Globus pallidus (tissue), 1 donor: ENCODE results near the gene RPL38.

Experiments used
- DNase-seq: peaks from one replicate; pipeline ENCODE4 v3.0.0-alpha.2; 2015; ENCODE audit warnings: low spot score

Gene RPL38

DNA sequence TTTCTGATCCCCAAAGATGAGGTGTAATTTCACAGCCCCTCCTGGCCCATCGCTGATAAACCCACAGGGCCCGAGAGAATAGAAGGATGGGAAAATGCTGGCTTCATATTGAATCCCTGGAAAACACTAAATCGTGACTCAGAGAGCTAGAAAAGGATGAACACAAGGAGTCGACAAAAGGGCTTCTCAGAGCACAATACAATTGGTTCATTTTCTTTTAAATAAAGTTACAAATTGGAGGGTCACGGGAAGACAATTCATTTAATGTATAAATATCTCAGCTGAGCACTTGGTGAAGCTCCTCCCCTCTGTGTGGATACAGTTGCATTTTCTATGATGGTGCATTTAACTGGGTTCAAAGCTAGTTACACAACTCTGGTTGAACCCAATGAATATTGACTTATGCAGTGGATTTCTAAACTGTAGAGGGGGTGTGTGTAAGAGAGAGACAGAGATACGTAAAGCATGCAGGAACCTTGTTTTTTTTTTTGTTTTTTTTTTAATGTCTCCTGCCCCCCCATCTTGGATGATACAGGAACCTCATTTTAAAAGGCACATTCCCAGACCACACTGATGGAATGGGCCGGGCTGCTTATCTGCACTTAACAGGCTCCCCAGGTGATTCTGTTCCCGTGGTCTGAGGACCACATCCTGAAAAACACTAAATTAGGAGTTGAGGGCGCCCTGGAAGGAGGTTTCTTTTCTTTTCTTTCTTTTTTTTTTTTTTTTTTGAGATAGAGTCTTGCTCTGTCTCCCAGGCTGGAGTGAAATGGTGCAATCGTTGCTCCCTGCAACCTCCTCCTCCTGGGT, 24.0 kb downstream of the RPL38 start:
- no peak for DNase-seq

DNA sequence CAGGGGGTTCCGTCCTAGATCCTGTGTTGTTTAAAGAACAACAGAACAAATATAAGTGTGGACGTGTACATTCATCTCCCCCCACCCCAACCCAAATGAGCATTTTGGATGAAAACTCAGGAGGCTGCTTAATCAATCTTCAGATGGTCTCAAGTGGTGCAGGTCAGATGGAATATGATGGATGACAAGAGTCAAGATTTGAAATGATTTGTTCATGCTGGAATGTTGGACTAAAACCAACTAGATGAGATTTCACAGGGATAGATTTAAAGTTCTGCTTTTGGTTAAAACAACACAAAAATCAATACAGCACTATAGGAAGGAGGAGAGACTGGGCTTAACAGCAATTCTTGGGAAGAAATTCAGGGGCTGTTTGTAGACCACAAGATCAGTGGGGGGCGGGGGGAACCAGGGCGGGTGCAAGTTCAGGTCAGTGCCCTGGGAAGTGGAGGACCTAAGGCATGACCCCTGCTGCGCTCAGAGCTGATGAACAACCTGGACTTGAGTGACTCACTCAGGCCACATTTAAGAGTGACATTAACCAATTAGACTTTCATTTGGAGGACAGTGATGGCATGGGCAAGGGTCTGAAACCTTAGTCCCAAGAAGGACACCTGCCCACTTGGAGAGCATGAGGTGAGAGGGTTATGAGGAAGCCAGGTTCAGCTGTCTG, 25.0 kb downstream of the RPL38 start:
- DNase-seq, result no peak

DNA sequence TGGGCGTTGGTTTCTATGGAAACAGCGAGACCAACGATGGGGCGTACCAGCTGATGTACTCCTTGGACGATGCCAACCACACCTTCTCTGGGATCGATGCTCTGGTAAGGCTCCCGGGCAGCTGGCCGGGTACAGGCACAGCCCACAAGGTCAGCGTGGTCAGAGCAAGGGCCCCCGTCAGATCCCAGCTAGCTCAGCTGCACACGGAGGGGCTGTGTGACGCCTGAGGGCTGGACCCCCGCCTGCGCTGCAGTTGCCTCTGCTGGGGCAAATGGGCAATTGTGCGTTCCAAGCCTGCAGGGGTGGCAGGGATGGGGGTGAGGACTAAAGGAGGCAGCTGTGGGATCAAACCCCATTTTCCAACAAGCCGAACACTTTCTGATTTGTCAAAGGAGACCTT, 27.4 kb downstream of the RPL38 start:
- DNase-seq, result no peak

DNA sequence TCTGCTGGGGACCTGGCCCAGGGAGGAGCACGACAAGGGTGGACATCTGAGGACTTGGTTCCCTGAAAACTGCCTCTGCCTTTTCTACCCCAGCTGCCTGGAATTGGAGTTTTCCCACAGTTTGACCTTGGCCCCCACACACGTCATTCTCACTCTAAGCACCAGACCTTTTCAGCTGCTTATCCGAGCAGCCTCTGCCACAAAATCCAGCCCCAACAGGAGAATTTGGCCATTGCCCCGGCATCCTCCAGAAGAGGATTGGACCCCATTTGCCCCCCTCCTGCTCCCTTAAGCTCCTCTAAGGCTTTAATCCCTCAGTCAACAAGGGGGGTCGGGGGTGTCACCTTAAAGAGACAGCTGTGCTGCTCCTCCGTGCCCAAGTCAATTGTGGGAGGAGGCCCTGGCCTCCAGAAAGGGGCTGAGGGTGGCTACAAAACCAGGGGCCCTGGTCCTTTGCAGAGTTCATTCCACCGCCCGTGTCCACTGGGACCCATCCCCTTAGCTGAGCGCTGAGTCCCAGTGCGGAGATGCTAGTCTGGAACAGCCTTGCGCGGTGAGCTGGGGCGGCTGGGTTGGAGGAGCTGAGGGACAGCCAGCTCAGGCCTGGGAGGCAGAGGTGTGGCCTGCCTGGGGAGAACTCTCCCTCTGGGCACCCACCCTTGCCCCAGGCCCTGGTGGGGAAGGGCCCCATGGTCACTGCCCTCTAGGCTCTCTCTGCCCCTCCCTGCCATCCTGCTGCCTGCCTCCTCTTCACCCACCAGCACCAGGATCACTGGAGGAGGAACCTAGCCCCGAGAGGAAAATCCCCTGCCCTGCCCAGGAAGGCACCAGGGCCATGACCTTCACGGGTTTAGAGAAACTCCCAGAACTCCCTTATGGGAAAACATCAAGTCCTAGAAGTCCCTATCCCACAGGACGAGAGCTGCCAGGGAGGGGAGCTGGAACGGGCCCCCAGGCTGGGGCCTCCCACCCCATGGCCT, 28.7 kb downstream of the RPL38 start:
- no peak for DNase-seq

DNA sequence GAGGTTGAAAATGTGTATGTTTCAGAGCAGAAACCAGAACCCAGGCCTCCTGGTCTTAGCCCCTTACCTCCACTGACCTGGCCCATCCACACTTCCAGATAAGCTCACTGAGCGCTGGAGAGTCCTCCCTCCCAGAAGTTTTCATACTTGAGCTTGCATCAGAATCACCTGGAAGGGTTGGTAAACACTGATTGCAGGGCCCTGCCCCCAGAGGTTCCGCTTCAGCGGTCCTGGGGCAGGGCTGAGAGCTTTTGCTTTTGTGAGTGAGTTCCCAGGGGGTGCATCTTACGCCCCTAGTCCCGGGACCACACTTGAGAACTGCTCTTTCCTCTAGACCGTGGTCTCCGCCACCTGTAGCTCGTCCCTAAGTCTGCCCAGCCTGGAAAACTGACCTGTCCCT, 30.5 kb downstream of the RPL38 start:
- no peak for DNase-seq

DNA sequence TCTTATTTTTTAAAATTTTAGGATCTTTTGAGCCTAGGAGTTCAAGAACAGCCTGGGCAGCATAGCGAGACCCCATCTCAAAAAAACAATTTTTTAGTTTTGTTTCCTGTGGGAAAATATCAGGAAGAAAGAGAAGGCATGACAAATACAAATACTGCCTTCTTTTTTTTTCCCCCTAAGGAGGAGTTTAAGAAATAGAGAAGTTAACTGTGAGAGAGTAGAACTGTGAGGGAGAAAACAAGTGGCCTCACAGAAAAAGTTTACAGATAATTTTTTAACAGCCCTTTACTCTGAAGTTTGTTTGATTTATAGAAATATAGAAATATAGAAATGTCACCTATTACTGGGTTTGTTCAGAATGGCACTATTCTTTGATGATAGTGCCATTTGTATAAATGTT, 31.0 kb downstream of the RPL38 start:
- DNase-seq, result no peak

DNA sequence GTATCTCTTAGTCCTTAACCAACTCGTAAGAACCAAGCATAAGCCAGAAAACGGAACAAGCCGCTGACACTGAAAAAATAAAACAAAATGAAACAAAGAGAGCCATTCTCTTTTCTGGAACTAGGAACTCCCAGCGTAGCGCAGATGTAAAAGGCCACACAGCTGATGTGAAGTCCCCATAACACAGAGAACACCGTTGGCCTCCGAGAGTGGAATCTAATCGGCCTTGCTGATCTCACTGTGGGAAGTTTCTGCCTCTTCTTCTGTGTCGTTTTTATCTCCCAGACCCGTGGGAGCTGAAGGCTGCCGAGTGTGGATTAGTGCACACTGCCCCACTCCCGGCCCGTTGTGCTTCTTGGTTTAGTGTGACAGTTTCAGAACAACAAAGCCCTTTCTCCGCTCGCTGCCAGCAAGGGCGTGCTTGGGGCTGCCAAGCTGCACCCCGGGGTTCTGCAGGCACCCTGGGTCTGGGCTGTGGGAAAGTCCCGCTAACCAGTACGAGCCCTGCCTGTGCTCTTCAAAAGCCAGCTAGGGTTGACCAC, 31.6 kb downstream of the RPL38 start:
- peak; percentile 92 for DNase-seq

DNA sequence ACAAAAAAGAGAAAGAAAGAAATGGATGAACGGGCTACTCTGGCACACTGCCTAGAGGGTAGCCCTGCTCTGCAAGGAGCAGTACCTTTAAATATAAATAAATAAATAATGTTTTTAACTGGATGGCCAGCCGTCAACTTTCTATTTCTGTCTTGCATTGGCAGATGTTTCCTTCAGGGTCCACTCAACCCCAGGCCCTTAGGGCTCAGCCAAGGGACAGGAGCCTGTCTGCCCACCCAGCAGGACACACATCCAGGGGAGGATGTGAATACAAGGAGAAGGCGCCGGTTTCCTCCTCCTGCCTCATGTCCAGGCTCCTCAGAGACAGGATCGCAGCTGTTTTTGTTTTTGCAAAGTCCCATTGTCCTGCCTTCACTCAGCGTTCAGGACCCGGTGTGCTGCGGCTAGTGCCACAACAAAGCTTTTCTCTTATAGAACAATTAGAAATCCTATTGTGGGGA, 32.5 kb downstream of the RPL38 start:
- DNase-seq, result peak; percentile 67

DNA sequence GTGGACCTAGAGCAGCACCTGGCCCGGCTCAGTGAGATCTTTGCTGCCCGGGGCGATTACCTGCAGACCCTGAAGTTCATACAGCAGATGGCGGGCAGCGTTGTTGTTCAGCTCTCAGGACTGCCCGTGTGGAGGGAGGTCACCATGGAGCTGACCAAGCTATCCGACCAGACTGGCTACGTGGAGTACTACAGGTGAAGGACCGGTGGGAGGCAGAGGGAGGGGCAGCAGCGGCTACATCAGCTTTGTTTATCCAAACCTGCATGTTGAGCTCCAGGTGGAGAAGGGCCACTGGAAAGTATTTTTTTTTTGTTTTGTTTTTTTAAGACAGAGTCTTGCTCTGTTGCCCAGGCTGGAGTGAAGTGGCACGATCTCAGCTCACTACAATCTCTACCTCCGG, 33.8 kb downstream of the RPL38 start:
- no peak for DNase-seq

DNA sequence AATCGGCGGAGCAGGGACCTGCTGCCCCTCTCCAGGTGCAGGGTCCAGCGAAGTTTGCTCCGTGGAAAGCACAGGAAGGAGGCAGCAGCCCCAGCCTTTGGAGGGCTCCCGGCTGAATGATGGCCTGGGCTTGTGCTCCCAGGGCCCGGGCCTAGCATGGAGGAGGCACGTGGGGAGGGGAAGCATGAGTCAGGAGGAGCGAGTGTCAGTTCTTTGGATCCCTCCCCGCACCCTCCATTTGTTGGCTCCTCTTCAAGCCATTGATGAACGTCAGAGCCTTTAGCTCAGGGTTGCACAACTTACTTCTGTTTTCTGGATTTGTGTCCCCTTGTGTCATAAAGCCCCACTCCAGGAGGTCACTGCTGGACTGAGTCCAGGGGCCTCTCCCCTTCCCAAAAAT, 35.7 kb downstream of the RPL38 start:
- DNase-seq, result no peak

DNA sequence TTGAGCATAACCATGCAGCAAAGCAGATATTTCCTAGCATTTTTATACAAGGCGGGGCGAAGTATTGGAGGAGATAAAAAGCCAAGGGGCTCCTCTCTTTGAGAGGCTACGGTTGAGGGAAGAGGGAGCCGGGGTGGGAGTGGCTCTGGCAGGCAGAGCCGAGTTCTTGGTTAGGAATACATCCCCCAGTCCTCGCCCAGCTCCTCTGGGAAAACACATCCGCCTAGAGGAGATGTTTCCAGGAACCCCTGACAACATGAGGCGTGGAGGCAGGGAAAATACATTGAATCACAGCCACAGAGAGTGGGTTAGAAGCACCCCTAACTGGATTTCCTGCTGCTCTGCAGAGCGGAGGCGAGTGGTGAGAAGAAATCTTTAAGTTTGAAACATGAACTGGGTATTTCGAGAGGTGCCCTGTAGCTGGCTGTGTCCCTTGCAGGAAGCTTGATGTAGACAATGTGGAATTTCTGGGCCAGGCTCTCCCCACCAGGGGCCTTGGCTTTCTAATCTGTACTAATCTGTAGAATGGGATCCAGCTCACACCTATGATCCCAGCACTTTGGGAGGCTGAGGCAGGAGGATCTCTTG, 37.2 kb downstream of the RPL38 start:
- DNase-seq, result no peak

DNA sequence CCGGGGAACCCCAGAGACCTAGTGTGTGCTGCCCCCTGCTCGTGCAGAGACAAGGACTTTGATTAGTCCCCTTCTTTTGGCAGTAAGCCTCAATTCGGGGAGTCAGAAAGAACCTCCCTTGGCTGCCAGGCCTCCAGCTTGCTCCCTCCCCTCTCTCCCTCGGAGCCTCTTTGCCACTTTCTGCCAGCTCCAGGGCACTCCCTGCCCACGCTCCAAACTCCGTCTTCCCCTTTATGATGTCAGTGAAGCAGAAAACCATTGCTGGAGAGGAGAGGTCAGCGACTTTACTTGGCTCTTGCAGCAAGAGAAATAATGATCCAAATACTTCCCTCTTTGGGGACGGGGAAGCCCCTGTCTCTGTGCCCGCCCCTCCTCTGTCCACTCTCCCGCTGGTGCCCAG, 38.0 kb downstream of the RPL38 start:
- peak; percentile 73 for DNase-seq

DNA sequence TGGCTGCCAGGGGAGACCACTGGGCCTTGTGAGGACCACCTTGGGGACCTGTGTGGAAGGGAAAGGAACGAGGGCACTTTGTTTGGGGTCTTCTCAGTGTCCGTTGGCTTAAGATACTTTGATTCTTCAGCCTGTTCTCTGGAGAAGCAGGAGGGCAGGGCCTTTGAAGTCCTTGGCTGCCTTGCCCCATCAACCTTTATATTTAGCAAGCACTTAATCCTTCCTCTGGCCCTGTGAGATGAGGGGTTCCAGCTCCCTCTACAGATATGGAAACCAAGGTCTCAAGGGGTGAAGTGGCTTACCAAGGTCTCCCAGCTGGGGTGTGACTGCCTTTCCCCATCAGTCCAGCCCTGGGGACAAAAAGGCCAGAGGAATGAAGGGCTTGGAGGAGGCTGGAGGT, 38.4 kb downstream of the RPL38 start:
- DNase-seq, result no peak

DNA sequence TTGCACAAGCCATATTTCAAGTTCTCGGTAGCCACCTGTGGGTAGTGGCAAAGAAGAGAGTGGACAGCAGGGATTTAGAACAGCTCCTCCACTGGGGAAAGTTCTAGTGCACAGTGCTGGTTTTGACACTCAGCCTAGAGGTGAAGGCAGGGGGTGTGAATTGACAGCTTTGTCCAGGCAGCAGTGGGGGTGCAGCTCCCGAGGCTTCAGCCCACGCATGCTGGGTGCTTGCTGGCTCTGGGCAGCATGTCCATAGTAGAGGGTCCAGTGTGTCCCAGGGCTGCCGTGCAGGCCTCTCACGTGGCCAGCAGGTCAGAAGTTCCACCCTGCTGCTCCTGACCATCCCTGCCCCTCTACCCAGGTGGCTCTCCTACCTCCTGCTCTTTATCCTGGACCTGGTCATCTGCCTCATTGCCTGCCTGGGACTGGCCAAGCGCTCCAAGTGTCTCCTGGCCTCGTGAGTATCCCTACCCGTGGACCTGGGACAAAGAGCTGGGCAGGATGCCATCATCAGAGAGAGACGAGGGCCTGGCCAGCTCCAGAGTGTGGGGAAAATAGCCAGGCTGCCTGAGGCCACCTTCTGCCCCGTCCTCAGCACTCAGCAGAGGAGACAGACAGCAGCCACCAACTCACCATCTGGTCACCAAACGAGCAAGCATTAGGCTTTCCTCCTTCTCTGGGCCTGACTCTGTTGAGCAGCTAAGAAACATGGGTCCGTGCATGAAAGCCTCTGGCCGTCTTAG, 39.7 kb downstream of the RPL38 start:
- DNase-seq, result peak; percentile 70

DNA sequence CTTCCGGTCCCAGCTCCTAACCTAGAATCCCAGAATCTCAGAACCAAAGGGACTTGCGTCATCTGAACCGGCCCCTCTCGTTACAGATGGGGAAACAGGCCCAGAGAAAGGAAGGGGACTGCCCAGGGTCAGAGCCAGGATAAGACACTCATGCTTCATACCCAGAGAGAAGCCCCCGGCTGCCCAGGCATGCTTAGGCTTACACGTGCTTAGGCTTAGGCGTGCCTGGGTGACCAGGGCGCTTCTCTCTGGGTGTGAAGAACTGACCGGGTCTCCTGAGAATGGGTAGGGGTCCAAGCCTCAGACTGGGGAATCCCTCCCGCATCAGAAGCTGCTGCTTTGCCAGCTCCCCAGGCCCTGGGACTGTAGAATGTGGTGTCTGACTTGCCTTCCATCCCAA, 40.6 kb downstream of the RPL38 start:
- DNase-seq, result no peak

DNA sequence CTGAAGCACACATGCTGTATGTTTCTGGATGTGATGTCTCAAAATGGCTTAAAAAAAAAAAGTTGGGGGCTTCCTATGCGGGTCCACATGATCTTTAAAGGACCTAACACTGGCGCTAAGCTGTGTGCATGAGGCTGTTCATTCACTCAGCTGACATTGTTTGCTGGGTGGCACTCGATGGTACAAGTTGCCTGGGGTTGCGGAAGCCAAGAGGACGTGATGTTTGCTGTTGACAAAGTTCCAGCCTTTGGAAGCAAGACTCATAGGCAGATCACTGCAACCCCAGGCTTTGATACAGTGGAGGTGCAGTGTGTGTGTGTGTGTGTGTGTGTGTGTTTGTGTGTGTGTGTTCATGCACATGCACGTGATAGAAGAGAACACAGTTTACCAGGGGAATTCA, 41.1 kb downstream of the RPL38 start:
- peak; percentile 95 for DNase-seq

DNA sequence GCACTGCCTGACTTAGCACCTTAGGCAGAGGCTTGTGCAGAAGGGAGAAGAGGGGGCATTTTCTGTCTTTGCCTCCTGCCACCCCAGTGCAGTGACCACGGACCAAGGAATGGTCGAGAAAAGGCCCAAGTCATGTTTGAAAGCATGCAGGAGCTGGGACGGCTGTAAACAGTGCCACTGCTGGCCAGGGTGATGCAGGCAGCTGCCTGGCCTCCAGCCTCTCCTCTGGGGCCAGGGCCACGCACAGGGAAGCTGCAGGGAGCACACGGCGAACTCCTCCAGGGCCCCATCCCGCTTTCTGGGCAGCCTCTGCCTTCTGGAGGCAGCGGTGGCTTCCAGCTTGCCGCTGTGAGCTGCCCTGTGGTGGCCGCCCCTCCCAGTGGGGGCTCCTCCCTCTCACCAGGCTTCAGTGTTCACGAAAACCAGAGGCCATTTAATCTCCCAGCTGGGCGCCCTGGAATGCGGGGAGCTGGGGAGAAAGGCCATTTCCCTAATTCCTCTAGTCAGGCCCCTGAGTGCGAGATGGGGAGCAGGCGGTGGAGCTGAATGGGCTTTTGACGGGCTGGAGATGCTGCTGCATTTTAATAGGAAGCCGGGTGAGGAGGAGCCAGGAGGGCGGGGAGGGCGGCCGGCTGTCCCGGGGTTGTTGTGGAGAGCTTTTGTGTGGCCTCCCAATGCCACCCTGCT, 41.8 kb downstream of the RPL38 start:
- peak; percentile 99 for DNase-seq

DNA sequence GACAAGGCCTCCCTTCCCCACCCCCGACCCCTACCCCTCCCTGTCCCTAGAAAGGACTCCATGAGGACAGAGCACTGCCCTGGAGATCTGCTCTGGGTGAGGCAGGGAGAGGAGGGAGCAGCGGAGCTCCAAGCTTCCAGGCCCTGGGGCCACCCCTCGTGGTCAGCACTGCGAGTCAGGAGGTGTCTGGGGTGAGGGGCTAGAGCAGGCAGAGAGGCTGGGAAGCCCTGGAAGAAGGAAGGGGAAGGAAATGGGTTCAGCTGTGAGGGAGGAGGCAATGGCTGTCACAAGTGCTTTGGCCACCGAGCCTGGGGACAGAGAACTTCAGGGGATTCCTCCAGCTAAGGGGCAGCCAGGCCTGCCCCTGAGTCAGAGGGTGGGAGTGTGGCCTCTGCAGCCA, 42.4 kb downstream of the RPL38 start:
- no peak for DNase-seq

DNA sequence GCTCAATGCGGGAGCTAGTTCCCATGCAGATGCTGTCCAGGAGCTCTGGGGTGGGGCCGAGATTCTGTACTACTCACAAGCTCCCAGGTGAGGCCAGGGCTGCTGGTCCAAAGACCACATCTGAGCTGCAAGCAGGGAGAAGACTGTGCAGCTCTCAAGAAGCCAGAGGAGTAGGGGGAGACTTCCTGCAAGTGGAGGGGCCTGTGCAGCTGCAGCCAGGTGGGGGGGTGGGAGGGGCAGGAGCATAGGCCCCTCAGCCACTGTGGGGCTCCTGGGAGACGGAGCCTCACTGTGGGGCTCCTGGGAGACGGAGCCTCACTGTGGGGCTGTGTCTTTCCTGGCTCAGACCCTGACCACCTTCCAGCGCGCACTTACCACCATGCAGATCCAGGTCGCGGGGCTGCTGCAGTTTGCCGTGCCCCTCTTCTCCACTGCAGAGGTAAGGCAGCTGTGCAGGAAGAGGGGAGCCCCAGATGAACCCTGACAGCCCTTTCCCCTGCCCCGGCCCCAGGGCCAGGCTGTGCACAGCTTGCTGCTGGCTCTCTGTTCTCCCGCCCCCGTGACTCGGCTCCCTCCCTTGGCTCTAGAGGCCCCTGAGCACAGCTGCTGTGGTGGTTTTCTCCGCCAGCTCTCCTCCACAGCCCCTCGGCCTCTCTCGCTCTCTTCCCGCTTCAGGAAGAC, 46.3 kb downstream of the RPL38 start:
- peak; percentile 77 for DNase-seq
